Right lobe of liver (tissue), 6 donors: Measurements from ENCODE around the gene TSSK3. TPM values are rescaled to one million over a fixed set of nuclear protein-coding genes. Genes with fewer than 3 reads are reported as not detected.
"Not testable (repeated sequence)": the region's sequence is repeated elsewhere in the genome, so short reads cannot be mapped to it uniquely, and the experiment has no call there.

Experiments
- ATAC-seq, 4 donors: fragments of 200-7000 bp; cut with Tn5 transposase; one replicate each; pipeline ENCODE4 v1.9.1; 2020; ENCODE audit warnings: mild to moderate bottlenecking in 4 of 4, moderate library complexity in 4 of 4
- DNase-seq, 3 donors: peaks; one replicate each; pipeline ENCODE4 v3.0.0-alpha.2; 2020
- H3K27ac ChIP-seq, 3 donors: fragments of 200-600 bp; one replicate each; pipeline ENCODE4 v1.8.0; 2022
- H3K27me3 ChIP-seq, 2 donors: fragments of 200-600 bp; one replicate each; pipeline ENCODE4 v1.8.0; 2022
- H3K36me3 ChIP-seq, 4 donors: fragments of 200-600 bp; sonication (generic) in 1 of 4; one replicate each; pipeline versions ENCODE4 v1.5.1 to v1.8.0; 2017 to 2022; ENCODE audit warnings: control low read depth in 1 of 4
- H3K4me1 ChIP-seq, 4 donors: fragments of 200-600 bp; sonication (generic) in 1 of 4; one replicate each; pipeline versions ENCODE4 v1.5.1 to v1.8.0; 2017 to 2022; ENCODE audit warnings: control low read depth in 1 of 4
- H3K4me3 ChIP-seq, 3 donors: fragments of 200-600 bp; one replicate each; pipeline ENCODE4 v1.8.0; 2022
- H3K9me3 ChIP-seq, 4 donors: fragments of 200-600 bp; sonication (generic) in 1 of 4; one replicate each; pipeline versions ENCODE4 v1.5.1 to v1.8.0; 2017 to 2022; ENCODE audit warnings: control low read depth in 1 of 4
- CTCF ChIP-seq, 4 donors: fragments of 200-600 bp in 3 of 4; fragments of 450-650 bp in 1 of 4; IDR thresholded peaks; one replicate each; pipeline versions ENCODE4 v1.5.1 to v1.8.0; 2016 to 2022; ENCODE audit warnings: antibody characterized with exemption in 4 of 4, mild to moderate bottlenecking in 2 of 4
- POLR2A ChIP-seq: fragments of 450-650 bp; IDR thresholded peaks from one replicate; pipeline ENCODE4 v1.6.1; 2017; ENCODE audit warnings: antibody characterized with exemption, mild to moderate bottlenecking
- WGBS: methylation state at CpG from one replicate; pipeline ENCODE4 v1.1.6; 2018; ENCODE audit warnings: low coverage, low lambda C conversion rate; ENCODE audit not compliant: insufficient coverage; ENCODE audit errors: missing lambda C conversion rate; 5-methylcytosine and 5-hydroxymethylcytosine counted together
- intact Hi-C, 2 donors: fragments of 100-400 bp; cut with DNase I; formaldehyde crosslinking; loops; one replicate each; pipeline versions ENCODE4 v1.11.2 to v1.14.1; 2022
- total RNA-seq, 6 experiments: library from RNA; depleted of rRNA in 2 of 6; stranded (reverse); fragments of >200 nt in 2 of 6; fragmentation: NEBNext Ultra II Directional in 3 of 6; extraction: Animal tissue kit (Norgen Biotek cat#: 25700) in 3 of 6; gene quantifications; one replicate each; pipeline versions ENCODE4 v1.1.0 to v1.2.4, GENCODE V29; 2016 to 2023
- donor health status: DM: no; HTN: yes; CAD: no.
- donor health status: DM: no; HTN: no; CAD: no.
- donor health status: DM: no; HTN: no; CAD: no.
- donor health status: DM: no; HTN: yes; CAD: no.
- donor health status: DM: no; HTN: yes; CAD: no.

The TSSK3 gene
- total RNA-seq, 6 experiments from 2014 or later, result 0.49 to 1.6 (median 0.85) TPM

GRCh38 chr1:32393136-32393535, 30.8 kb downstream of the TSSK3 start:
- Histone ChIP-seq H3K4me1 (peaks cover 0 to 20% (median 5%) of the 10 kb centered on the region in 4 donors), H3K27me3 (no peaks in the 10 kb centered on the region), H3K9me3 (no peaks in the 10 kb centered on the region), H3K36me3 (peaks cover 0 to 29% (median 9%) of the 10 kb centered on the region in 4 donors), H3K27ac (peak overlapping the region; percentile 93 to 98 (median 97)), H3K4me3 (peak overlapping the region; percentile 77 to 96 (median 80))
- TF ChIP-seq CTCF (IDR thresholded peaks at IDR 0.05) (no peak), POLR2A (no peak)
- intact Hi-C loops, result no loop called here
- ATAC-seq, result no peak
- no peak for DNase-seq
- 83% methylated on average over 1 of the region's 1 CpG for WGBS

- intact Hi-C loops, result no loop called here
- Histone ChIP-seq H3K27me3 (no peaks in the 10 kb centered on the region), H3K9me3 (no peaks in the 10 kb centered on the region), H3K4me3 (peak overlapping the region; percentile 77 to 96 (median 80)), H3K36me3 (peaks cover 0 to 22% (median 9%) of the 10 kb centered on the region in 4 donors), H3K4me1 (peaks cover 0 to 20% (median 5%) of the 10 kb centered on the region in 4 donors), H3K27ac (peak overlapping the region; percentile 93 to 98 (median 97))
- DNase-seq (peak in 1 of 3 donors; percentile 69), ATAC-seq (peak; percentile 34 to 50 (median 40))
- under 1% methylated on average over 14 of the region's 15 CpGs for WGBS
- TF ChIP-seq POLR2A (no peak), CTCF (IDR thresholded peaks at IDR 0.05) (no peak)
Observed at GRCh38 chr1:32393832-32394140, 31.4 kb downstream of the TSSK3 start.

- DNase-seq (peak; percentile 99), ATAC-seq (peak; percentile 91 to 97 (median 94))
- H3K4me1 ChIP-seq, result peaks cover 0 to 20% (median 5%) of the 10 kb centered on the region in 4 donors
- intact Hi-C loops, result no loop called here
- under 1% methylated on average over 46 of the region's 48 CpGs for WGBS
- H3K27me3 ChIP-seq, result no peaks in the 10 kb centered on the region
- TF ChIP-seq POLR2A, result peak; percentile 91
- TF ChIP-seq CTCF (IDR thresholded peaks at IDR 0.05), result no peak
- peak within 1 kb of the TSS; percentile 77 to 96 (median 80) for H3K4me3 ChIP-seq
- no peaks in the 10 kb centered on the region for H3K9me3 ChIP-seq
- H3K27ac ChIP-seq, result peak within 1 kb of the TSS; percentile 93 to 98 (median 97)
- H3K36me3 ChIP-seq, result peaks cover 0 to 20% (median 7%) of the 10 kb centered on the region in 4 donors
Observed at GRCh38 chr1:32394141-32394889, 32.0 kb downstream of the TSSK3 start, which contains the start of gene BSDC1. Gene BSDC1, minus strand, starts transcription at chr1:32394441. Its CDS starts 27 bp downstream, at chr1:32394414.

GRCh38 chr1:32394890-32395432, 32.6 kb downstream of the TSSK3 start:
- TF ChIP-seq CTCF (IDR thresholded peaks at IDR 0.05), result no peak
- TF ChIP-seq POLR2A, result peak; percentile 59
- peak; percentile 22 to 41 (median 28) for ATAC-seq
- Histone ChIP-seq H3K4me1 (peaks cover 0 to 20% (median 5%) of the 10 kb centered on the region in 4 donors), H3K27ac (peak overlapping the region; percentile 93 to 97 (median 96)), H3K4me3 (peak overlapping the region; percentile 44 to 80 (median 77)), H3K9me3 (no peaks in the 10 kb centered on the region), H3K27me3 (no peaks in the 10 kb centered on the region), H3K36me3 (peaks cover 0 to 17% (median 7%) of the 10 kb centered on the region in 4 donors)
- intact Hi-C loops, result no loop called here
- DNase-seq, result peak in 1 of 3 donors; percentile 30
- WGBS, result 3% methylated on average over 6 of the region's 14 CpGs

GRCh38 chr1:32396524-32396923, 34.2 kb downstream of the TSSK3 start:
- peaks cover 0 to 26% (median 5%) of the 10 kb centered on the region in 4 donors for H3K4me1 ChIP-seq
- intact Hi-C loops, H3K36me3 ChIP-seq, ATAC-seq, H3K4me3 ChIP-seq, H3K27me3 ChIP-seq, H3K9me3 ChIP-seq, DNase-seq, H3K27ac ChIP-seq: not testable (repeated sequence)
- 94% methylated on average over 4 of the region's 5 CpGs for WGBS
